ENCODE data around the gene VPS51.
A peak's percentile ranks its signal among the peaks of the same experiment; 100 is the strongest.

VPS51 gene

DNA sequence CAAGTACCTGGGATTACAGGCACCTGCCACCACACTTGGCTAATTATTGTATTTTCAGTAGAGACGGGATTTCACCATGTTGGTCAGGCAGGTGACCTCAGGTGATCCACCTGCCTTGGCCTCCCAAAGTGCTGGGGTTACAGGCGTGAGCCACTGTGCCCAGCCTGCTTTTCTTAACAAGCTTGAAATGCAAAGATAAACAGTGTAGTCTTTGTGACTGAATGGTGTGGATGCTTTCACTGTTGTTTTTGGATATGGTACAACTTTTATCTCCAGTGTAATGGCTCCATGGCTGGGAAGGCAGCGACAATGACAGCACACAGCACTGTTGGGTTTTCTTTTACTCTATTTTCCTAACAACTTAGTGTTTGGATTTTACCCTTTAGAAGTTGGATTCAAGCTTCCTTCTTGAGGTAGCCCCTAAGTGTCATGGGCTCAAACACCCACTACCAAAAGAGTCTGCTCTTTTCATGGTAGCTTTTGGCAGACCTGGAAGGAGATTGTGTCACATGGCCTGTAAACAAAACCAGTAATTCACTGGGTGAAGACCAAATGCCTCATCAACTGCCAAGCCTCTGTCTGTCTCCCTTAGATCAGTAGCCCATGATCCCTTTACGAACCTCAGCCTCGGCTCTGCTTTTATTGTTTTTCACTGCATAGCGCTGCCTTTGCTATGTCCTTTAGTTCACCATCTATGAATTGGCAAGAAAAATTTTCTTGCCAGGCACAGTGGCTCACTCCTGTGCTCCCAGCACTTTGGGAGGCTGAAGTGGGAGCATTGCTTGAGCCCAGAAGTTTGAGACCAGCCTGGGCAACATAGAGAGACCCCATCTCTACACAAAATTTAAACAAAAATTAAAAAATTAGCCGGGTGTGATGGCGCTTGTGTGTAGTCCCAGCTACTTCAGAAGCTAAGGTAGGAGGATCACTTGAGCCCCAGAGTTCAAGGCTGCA, 6.4 kb downstream of the VPS51 start:
- Mint-ChIP-seq H3K9me3 (no peaks in the 10 kb centered on the region), H3K36me3 (ENCODE audit: insufficient read depth) (peaks cover 15% of the 10 kb centered on the region), H3K27me3 (no peaks in the 10 kb centered on the region), H3K4me1 (peaks cover 14% of the 10 kb centered on the region), H3K27ac (ENCODE audit: low read depth) (no peak overlapping the region), H3K4me3 (no peak overlapping the region)
- DNase-seq (ENCODE audit: low spot score in 2 of 2) (no peak), ATAC-seq (replicated peaks; ENCODE audit: extremely low read depth, poor library complexity, severe bottlenecking) (no peak)

DNA sequence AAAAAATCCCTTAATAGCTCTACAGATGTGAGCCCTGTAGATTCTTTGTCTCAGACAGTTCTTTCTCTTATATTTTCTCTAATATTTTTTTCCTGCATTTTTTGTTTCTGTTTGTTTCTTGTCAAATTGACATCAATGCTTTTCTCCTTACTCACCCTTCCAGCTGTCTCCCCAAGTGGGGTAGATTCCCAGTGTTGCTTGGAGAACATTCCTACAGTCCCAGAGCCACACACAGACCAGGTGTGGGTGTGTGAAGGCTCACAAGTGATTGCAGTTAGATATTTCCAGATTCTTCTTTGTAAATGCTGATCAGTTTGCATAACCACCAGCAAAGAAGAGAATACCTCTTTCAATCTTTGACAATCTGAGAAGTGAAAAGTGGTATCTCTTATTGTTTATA, 7.5 kb downstream of the VPS51 start:
- Mint-ChIP-seq H3K27ac (ENCODE audit: low read depth) (no peak overlapping the region), H3K4me3 (no peak overlapping the region), H3K9me3 (no peaks in the 10 kb centered on the region), H3K36me3 (ENCODE audit: insufficient read depth) (peaks cover 18% of the 10 kb centered on the region), H3K4me1 (peaks cover 14% of the 10 kb centered on the region), H3K27me3 (no peaks in the 10 kb centered on the region)
- ATAC-seq (replicated peaks; ENCODE audit: extremely low read depth, poor library complexity, severe bottlenecking) (no peak), DNase-seq (ENCODE audit: low spot score in 2 of 2) (no peak)

DNA sequence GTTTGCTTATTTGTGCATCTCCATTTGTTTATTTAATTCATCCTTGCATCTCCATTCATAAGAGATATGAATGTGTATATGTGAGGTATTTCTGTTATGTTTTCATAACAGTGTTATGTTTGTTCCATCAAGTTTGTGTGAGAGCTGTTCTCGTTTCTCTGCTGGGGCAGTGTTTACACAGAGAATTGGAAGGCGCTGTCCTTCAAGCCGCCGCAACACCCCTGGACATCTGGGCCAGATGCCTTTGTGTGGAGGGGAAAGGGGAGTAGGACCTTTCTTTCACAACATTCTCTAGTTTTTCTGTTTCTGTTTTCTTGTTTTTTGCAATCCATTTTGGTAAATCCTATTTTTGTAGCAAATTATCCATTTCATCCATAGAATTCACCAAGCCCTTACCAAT, 8.6 kb downstream of the VPS51 start:
- H3K27me3 Mint-ChIP-seq, result no peaks in the 10 kb centered on the region
- no peaks in the 10 kb centered on the region for H3K9me3 Mint-ChIP-seq
- ATAC-seq (replicated peaks; ENCODE audit: extremely low read depth, poor library complexity, severe bottlenecking) (no peak), DNase-seq (ENCODE audit: low spot score in 2 of 2) (no peak)
- no peak overlapping the region for H3K4me3 Mint-ChIP-seq
- peaks cover 22% of the 10 kb centered on the region for H3K36me3 Mint-ChIP-seq (ENCODE audit: insufficient read depth)
- peaks cover 8% of the 10 kb centered on the region for H3K4me1 Mint-ChIP-seq
- H3K27ac Mint-ChIP-seq (ENCODE audit: low read depth), result no peak overlapping the region

DNA sequence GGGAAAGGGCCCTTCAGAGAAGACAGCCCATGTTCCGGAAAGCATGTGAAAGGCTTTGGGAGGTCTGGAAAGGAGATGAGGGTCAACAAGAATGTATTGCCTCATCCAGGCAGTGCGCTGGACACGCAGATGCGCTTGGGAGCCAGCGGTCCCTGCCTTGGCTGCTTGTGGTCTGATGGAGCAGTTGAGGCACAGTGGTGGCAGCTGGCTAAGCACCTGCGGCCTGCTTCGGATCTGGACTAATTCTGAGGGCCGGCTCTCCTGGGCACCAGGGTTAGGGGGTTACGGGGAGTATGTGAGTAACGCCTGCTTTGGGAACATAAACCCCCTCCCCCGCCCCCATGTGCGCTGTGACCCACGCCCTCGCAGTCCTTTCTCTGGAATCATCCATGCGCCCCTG, 11.1 kb downstream of the VPS51 start:
- Mint-ChIP-seq H3K4me3 (no peak overlapping the region), H3K27me3 (no peaks in the 10 kb centered on the region), H3K9me3 (no peaks in the 10 kb centered on the region), H3K36me3 (ENCODE audit: insufficient read depth) (peaks cover 32% of the 10 kb centered on the region), H3K27ac (ENCODE audit: low read depth) (no peak overlapping the region), H3K4me1 (peaks cover 29% of the 10 kb centered on the region)
- no peak for ATAC-seq (replicated peaks; ENCODE audit: extremely low read depth, poor library complexity, severe bottlenecking)
- DNase-seq (ENCODE audit: low spot score in 2 of 2), result no peak

DNA sequence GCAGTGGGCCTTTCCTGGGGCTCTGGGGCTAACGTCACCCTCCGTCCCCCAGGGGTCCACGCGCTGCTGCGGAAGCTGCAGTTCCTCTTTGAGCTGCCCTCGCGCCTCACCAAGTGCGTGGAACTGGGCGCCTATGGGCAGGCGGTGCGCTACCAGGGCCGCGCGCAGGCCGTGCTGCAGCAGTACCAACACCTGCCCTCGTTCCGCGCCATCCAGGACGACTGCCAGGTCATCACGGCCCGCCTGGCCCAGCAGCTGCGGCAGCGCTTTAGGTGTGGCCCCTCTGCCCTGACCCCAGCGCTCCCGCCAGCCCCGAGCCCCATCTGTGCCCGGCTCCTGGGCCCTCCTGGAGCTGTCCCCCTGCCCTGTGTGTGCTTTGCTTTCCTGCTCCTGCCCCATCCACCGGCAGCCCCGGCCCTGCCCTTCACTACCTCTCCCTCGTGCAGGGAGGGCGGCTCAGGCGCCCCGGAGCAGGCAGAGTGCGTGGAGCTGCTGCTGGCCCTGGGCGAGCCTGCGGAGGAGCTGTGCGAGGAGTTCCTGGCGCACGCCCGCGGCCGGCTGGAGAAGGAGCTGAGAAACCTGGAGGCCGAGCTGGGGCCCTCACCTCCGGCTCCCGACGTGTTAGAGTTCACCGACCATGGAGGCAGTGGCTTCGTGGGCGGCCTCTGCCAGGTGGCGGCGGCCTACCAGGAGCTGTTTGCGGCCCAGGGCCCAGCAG, 11.9 kb downstream of the VPS51 start:
- H3K4me1 Mint-ChIP-seq, result peaks cover 33% of the 10 kb centered on the region
- H3K27ac Mint-ChIP-seq (ENCODE audit: low read depth), result no peak overlapping the region
- ATAC-seq (replicated peaks; ENCODE audit: extremely low read depth, poor library complexity, severe bottlenecking), result no peak
- H3K9me3 Mint-ChIP-seq, result no peaks in the 10 kb centered on the region
- H3K27me3 Mint-ChIP-seq, result no peaks in the 10 kb centered on the region
- H3K4me3 Mint-ChIP-seq, result no peak overlapping the region
- H3K36me3 Mint-ChIP-seq (ENCODE audit: insufficient read depth), result peaks cover 33% of the 10 kb centered on the region
- DNase-seq (ENCODE audit: low spot score in 2 of 2), result no peak

DNA sequence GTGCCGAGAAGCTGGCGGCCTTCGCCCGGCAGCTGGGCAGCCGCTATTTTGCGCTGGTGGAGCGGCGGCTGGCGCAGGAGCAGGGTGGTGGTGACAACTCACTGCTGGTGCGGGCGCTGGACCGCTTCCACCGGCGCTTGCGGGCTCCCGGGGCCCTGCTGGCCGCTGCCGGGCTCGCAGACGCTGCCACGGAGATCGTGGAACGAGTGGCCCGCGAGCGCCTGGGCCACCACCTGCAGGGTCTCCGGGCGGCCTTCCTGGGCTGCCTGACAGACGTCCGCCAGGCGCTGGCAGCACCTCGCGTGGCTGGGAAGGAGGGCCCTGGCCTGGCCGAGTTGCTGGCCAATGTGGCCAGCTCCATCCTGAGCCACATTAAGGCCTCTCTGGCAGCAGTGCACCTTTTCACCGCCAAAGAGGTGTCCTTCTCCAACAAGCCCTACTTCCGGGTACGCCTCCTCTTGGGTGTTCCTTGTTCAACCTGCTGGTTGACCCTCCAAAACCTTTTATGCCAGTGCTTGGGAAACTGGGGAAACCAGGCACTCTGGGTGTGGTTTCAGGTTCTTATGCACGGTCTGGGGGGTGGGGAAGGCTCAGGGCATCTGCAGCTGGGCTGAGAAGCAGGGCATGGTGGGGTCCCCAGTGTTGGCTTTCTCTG, 12.6 kb downstream of the VPS51 start:
- ATAC-seq (replicated peaks; ENCODE audit: extremely low read depth, poor library complexity, severe bottlenecking), result no peak
- H3K27ac Mint-ChIP-seq (ENCODE audit: low read depth), result no peak overlapping the region
- H3K36me3 Mint-ChIP-seq (ENCODE audit: insufficient read depth), result peaks cover 32% of the 10 kb centered on the region
- H3K9me3 Mint-ChIP-seq, result no peaks in the 10 kb centered on the region
- no peak overlapping the region for H3K4me3 Mint-ChIP-seq
- peaks cover 34% of the 10 kb centered on the region for H3K4me1 Mint-ChIP-seq
- no peak for DNase-seq (ENCODE audit: low spot score in 2 of 2)
- no peaks in the 10 kb centered on the region for H3K27me3 Mint-ChIP-seq

DNA sequence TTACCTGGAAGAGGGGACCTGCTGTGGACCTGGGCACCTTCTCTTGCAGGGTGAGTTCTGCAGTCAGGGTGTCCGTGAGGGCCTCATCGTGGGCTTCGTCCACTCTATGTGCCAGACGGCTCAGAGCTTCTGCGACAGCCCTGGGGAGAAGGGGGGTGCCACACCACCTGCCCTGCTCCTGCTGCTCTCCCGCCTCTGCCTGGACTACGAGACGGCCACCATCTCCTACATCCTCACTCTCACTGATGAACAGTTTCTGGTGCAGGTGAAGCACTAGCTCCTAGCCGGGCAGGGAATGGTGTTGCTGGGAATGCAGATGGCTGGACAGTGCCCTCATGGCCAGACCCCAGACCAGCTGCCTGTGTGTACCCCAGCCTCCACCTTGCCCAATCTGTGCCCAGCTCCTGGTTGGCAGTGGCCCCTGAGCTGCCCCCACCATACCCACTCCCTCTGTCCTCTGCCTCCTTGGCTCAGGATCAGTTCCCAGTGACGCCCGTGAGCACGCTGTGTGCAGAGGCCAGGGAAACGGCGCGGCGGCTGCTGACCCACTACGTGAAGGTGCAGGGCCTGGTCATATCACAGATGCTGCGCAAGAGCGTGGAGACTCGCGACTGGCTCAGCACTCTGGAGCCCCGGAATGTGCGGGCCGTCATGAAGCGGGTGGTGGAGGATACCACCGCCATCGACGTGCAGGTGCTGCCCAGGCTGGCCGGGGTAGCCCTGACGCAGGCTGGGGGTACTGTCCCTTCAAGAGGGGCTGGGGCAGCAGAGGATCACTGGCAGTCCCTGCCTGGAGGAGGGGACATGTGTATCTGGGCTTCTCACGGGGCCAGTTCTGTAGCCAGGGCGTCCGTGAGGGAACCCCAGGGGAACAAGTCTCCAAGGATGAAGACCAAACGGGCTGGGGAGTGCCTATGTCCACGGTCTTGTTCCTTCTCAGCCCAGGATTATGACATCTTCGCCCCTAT, 13.5 kb downstream of the VPS51 start:
- H3K27me3 Mint-ChIP-seq, result no peaks in the 10 kb centered on the region
- DNase-seq (ENCODE audit: low spot score in 2 of 2) (no peak), ATAC-seq (replicated peaks; ENCODE audit: extremely low read depth, poor library complexity, severe bottlenecking) (no peak)
- peak overlapping the region; percentile 69 for H3K27ac Mint-ChIP-seq (ENCODE audit: low read depth)
- no peak overlapping the region for H3K4me3 Mint-ChIP-seq
- H3K9me3 Mint-ChIP-seq, result no peaks in the 10 kb centered on the region
- peaks cover 34% of the 10 kb centered on the region for H3K36me3 Mint-ChIP-seq (ENCODE audit: insufficient read depth)
- peaks cover 33% of the 10 kb centered on the region for H3K4me1 Mint-ChIP-seq

DNA sequence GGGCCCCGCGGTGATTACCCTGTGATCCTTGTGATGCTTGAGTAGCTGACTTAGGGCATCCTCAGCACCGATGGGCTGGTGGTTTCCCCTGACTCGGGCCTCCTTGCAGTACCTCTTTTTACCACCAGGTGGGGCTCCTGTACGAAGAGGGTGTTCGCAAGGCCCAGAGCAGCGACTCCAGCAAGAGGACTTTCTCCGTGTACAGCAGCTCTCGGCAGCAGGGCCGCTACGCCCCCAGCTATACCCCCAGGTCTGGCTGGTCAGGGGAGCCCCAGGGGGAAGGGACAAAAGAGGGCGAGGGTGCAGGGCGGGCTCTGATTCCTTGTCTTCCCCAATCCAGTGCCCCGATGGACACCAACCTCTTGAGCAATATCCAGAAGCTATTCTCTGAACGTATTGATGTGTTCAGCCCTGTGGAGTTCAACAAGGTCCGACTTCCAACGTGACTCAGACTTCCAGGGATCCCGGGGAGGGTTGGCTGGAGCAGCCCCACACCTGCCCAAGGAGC, 14.4 kb downstream of the VPS51 start:
- H3K4me3 Mint-ChIP-seq, result peak overlapping the region; percentile 95
- H3K27ac Mint-ChIP-seq (ENCODE audit: low read depth), result peak overlapping the region; percentile 69
- H3K36me3 Mint-ChIP-seq (ENCODE audit: insufficient read depth), result peaks cover 31% of the 10 kb centered on the region
- ATAC-seq (replicated peaks; ENCODE audit: extremely low read depth, poor library complexity, severe bottlenecking), result peak; percentile 57
- H3K27me3 Mint-ChIP-seq, result no peaks in the 10 kb centered on the region
- no peaks in the 10 kb centered on the region for H3K9me3 Mint-ChIP-seq
- H3K4me1 Mint-ChIP-seq, result peaks cover 33% of the 10 kb centered on the region
- DNase-seq (ENCODE audit: low spot score in 2 of 2), result peak; percentile 95 to 99

DNA sequence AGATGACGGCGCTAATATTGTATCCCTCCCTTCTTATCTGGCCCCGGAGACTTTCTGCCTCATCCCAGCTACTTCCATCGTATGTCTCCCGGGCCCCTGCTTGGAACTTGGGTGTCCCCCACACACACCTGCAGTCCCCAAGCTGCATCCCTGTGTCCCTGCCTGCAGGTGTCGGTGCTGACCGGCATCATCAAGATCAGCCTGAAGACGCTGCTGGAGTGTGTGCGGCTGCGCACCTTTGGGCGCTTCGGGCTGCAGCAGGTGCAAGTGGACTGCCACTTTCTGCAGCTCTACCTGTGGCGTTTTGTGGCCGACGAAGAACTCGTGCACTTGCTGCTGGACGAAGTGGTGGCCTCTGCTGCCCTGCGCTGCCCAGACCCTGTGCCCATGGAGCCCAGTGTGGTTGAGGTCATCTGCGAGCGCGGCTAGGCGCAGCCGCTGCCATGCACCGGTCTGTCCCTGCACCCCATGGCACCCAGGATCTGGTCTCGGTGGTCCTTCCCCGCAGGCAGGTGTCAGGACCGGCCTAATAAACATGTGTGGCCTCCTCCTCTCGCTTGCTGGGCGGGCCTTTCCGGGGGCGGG, 15.2 kb downstream of the VPS51 start:
- Mint-ChIP-seq H3K27ac (ENCODE audit: low read depth) (peak overlapping the region; percentile 98), H3K27me3 (no peaks in the 10 kb centered on the region), H3K36me3 (ENCODE audit: insufficient read depth) (peaks cover 27% of the 10 kb centered on the region), H3K9me3 (no peaks in the 10 kb centered on the region), H3K4me1 (peaks cover 33% of the 10 kb centered on the region), H3K4me3 (peak overlapping the region; percentile 95)
- ATAC-seq (replicated peaks; ENCODE audit: extremely low read depth, poor library complexity, severe bottlenecking) (no peak), DNase-seq (ENCODE audit: low spot score in 2 of 2) (no peak)

DNA sequence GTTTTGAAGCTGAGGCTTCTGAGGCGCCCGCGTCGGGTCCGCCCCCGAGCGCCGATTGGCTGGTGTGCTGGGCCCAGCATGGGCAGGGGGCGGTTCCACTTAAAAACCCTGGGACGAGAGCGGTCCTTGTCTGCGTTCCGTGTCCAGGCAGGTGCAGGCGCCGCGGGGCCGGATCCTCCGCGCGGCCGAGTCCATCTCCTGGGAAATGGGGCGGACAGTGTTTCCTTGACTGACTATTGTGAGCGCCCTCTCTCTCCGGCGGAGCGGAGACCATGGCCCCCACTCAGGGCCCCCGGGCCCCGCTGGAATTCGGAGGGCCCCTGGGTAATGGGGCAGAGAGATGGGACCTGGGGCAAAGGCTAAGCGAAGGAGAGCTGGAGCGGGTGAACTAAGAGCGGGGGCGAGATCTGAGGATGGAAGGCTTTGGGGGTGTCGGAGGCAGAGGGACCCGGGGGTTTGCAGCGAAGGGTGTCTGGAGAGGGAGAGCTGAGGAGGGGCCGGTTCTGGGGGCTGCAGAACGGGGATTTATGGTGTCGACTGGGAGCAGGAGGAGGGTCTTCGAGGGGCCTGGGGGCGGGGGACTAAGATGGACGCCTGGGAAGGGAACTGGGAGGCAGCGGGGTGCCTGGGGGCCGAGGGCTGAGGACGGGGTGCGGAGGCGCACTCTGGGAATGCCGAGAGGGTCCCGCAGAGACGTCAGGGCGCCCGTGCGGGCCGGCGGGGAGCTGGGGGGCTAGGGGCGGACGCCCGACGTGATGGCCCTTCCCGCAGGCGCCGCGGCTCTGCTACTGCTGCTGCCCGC, 15.9 kb downstream of the VPS51 start, which contains the start of gene TM7SF2:
TSS of gene TM7SF2 (plus strand) at position 129 of the 802 bp plus-strand sequence. CDS start at position 273, 144 bp downstream.
- ATAC-seq (replicated peaks; ENCODE audit: extremely low read depth, poor library complexity, severe bottlenecking) (peak; percentile 72), DNase-seq (ENCODE audit: low spot score in 2 of 2) (peak; percentile 87 to 88)
- peaks cover 28% of the 10 kb centered on the region for H3K36me3 Mint-ChIP-seq (ENCODE audit: insufficient read depth)
- H3K9me3 Mint-ChIP-seq, result no peaks in the 10 kb centered on the region
- H3K4me3 Mint-ChIP-seq, result peak within 1 kb of the TSS; percentile 95
- H3K27me3 Mint-ChIP-seq, result no peaks in the 10 kb centered on the region
- peaks cover 33% of the 10 kb centered on the region for H3K4me1 Mint-ChIP-seq
- H3K27ac Mint-ChIP-seq (ENCODE audit: low read depth), result peak within 1 kb of the TSS; percentile 98
